Measurements from ENCODE around the gene WDR43. TPM values are rescaled to one million over a fixed set of nuclear protein-coding genes. Genes with fewer than 3 reads are reported as not detected.

WDR43 gene
- total and polyA plus RNA-seq, 2 experiments from 2014 or later = 101 to 140 TPM

DNA sequence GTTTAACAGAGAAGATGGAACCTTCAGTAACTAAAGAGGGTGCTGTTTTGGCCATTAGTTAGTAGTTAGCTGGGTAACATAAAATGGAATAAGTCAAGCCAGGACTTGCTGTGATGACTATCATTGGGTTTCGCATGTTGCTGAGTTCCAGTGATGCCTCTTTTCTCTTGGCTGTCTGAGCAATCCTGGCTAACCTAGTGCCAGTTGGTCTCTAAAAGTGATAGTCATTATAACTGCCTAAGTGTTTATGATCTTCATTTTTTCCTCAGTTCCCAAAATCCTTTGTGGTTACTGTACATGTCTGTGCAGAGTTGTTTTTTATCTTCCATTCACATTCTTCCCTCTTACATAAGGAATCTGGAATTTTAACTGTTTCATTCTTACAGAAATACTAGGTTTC is 33.4 kb downstream of the WDR43 start:
- Histone ChIP-seq H3K79me2 (replicated peaks; ENCODE audit: insufficient read depth) (peaks cover 90% of the 10 kb centered on the region), H3K4me2 (no peak overlapping the region), H3K9me2 (ENCODE audit: insufficient read depth) (no peaks in the 10 kb centered on the region), H3K4me3 (no peak overlapping the region), H3F3A (replicated peaks; ENCODE audit: low read depth) (0 out of 2 replicates have a peak, but pooled peaks cover 6% of the 10 kb centered on the region), H3K4me1 (ENCODE audit: insufficient read depth) (no peaks in the 10 kb centered on the region), H3K27ac (ENCODE audit: low read depth) (no peak overlapping the region; the same call in 1 of the 2 replicates), H3K36me3 (ENCODE audit: insufficient read depth) (peaks cover 79% of the 10 kb centered on the region), H3K27me3 (ENCODE audit: insufficient read depth) (no peaks in the 10 kb centered on the region), H4K20me1 (replicated peaks; ENCODE audit: insufficient read depth) (peaks cover 54% of the 10 kb centered on the region), H2AFZ (no peak overlapping the region)
- DNase-seq (ENCODE audit: low spot score) = no peak
- Mint-ChIP-seq H3K36me3 (ENCODE audit: low read depth) (peaks cover 96% of the 10 kb centered on the region), H3K27ac (no peak overlapping the region), H3K27me3 (ENCODE audit: insufficient read depth, low read depth, poor library complexity) (no peaks in the 10 kb centered on the region), H3K4me3 (no peak overlapping the region), H3K4me1 (no peaks in the 10 kb centered on the region), H3K9me3 (no peaks in the 10 kb centered on the region)
- no peak for ATAC-seq
- TF ChIP-seq ETS1 (IDR thresholded peaks at IDR 0.05) (no peak), ZNF331 (CRISPR knock-in tag; IDR thresholded peaks at IDR 0.05; ENCODE audit: low read depth) (no peak), EZH2phosphoT487 (IDR thresholded peaks at IDR 0.05; ENCODE audit: unreplicated experiment) (no peak), CREB1 (CRISPR knock-in tag; IDR thresholded peaks at IDR 0.05; ENCODE audit: low read depth) (no peak), REST (IDR thresholded peaks at IDR 0.05; ENCODE audit: unreplicated experiment) (no peak), STAT1 (IDR thresholded peaks at IDR 0.05; ENCODE audit: unreplicated experiment) (no peak), POLR2AphosphoS5 (IDR thresholded peaks at IDR 0.05; ENCODE audit: low read depth) (no peak), ZNF114 (CRISPR knock-in tag; IDR thresholded peaks at IDR 0.05) (no peak), JUNB (IDR thresholded peaks at IDR 0.05; ENCODE audit: unreplicated experiment) (no peak)
- TF ChIP-seq, protein P1, sequence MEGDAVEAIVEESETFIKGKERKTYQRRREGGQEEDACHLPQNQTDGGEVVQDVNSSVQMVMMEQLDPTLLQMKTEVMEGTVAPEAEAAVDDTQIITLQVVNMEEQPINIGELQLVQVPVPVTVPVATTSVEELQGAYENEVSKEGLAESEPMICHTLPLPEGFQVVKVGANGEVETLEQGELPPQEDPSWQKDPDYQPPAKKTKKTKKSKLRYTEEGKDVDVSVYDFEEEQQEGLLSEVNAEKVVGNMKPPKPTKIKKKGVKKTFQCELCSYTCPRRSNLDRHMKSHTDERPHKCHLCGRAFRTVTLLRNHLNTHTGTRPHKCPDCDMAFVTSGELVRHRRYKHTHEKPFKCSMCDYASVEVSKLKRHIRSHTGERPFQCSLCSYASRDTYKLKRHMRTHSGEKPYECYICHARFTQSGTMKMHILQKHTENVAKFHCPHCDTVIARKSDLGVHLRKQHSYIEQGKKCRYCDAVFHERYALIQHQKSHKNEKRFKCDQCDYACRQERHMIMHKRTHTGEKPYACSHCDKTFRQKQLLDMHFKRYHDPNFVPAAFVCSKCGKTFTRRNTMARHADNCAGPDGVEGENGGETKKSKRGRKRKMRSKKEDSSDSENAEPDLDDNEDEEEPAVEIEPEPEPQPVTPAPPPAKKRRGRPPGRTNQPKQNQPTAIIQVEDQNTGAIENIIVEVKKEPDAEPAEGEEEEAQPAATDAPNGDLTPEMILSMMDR (conservative IDR thresholded peaks at IDR 0.05; ENCODE audit: low read depth in 2 of 2) = no peak

All from GM23338 (cell line).